Tibial artery (tissue), 4 donors: ENCODE results near the gene FSTL4.

Source experiments
- DNase-seq, 2 donors: peaks; one replicate each; pipeline ENCODE4 v3.0.0-alpha.2; 2019
- H3K27ac ChIP-seq, 2 donors: fragments of 200-600 bp; sonication (generic) in 1 of 2; 1 replicate in 1 of 2; 2 replicates in 1 of 2; pipeline ENCODE4 v1.5.1; 2018 to 2019; ENCODE audit warnings: mild to moderate bottlenecking in 1 of 2
- H3K27me3 ChIP-seq, 2 donors: fragments of 200-600 bp; sonication (generic) in 1 of 2; one replicate each; pipeline versions ENCODE4 v1.5.1 to v1.6.0; 2016 to 2019
- H3K36me3 ChIP-seq, 3 donors: fragments of 200-600 bp; sonication (generic) in 2 of 3; one replicate each; pipeline ENCODE4 v1.5.1; 2016 to 2019; ENCODE audit warnings: mild to moderate bottlenecking in 2 of 3
- H3K4me1 ChIP-seq, 4 donors: fragments of 200-600 bp; sonication (generic) in 2 of 4; 1 replicate in 3 of 4; 2 replicates in 1 of 4; pipeline ENCODE4 v1.5.1; 2016 to 2019
- H3K4me3 ChIP-seq, 2 donors: fragments of 200-600 bp; sonication (generic) in 1 of 2; 1 replicate in 1 of 2; 2 replicates in 1 of 2; pipeline ENCODE4 v1.5.1; 2018 to 2019; ENCODE audit warnings: mild to moderate bottlenecking in 2 of 2
- H3K9me3 ChIP-seq, 3 donors: fragments of 200-600 bp; sonication (generic) in 1 of 3; one replicate each; pipeline ENCODE4 v1.5.1; 2016 to 2019
- CTCF ChIP-seq, 2 experiments: fragments of 200-600 bp in 1 of 2; fragments of 450-650 bp in 1 of 2; IDR thresholded peaks; one replicate each; pipeline ENCODE4 v1.5.1; 2017 to 2019; ENCODE audit warnings: antibody characterized with exemption in 2 of 2, mild to moderate bottlenecking in 1 of 2, moderate library complexity in 1 of 2
- intact Hi-C: fragments of 100-400 bp; cut with DNase I; formaldehyde crosslinking; loops from one replicate; pipeline ENCODE4 v1.15.0; 2023; ENCODE audit warnings: low total_unique reads

The FSTL4 gene

GRCh38 chr5:133319244-133319643 is 293.1 kb downstream of the FSTL4 start:
- no peak for TF ChIP-seq CTCF (IDR thresholded peaks at IDR 0.05)
- no peaks in the 10 kb centered on the region for H3K36me3 ChIP-seq
- H3K9me3 ChIP-seq, result no peaks in the 10 kb centered on the region
- no peak overlapping the region for H3K4me3 ChIP-seq
- intact Hi-C loops, result no loop called here
- DNase-seq, result no peak
- H3K27ac ChIP-seq, result no peak overlapping the region
- H3K27me3 ChIP-seq, result peaks cover 0 to 28% of the 10 kb centered on the region in 2 donors
- H3K4me1 ChIP-seq, result no peaks in the 10 kb centered on the region

- no peaks in the 10 kb centered on the region for H3K4me1 ChIP-seq
- no peaks in the 10 kb centered on the region for H3K9me3 ChIP-seq
- no peak overlapping the region for H3K27ac ChIP-seq
- no peaks in the 10 kb centered on the region for H3K36me3 ChIP-seq
- DNase-seq, result no peak
- H3K27me3 ChIP-seq, result peaks cover 0 to 21% of the 10 kb centered on the region in 2 donors
- H3K4me3 ChIP-seq, result no peak overlapping the region
- no peak for TF ChIP-seq CTCF (IDR thresholded peaks at IDR 0.05)
- intact Hi-C loops, result no loop called here
These were observed 294.8 kb downstream of the FSTL4 start for GRCh38 chr5:133317558-133317957.

GRCh38 chr5:133316346-133317343 is 295.7 kb downstream of the FSTL4 start:
- DNase-seq, result no peak
- no peak overlapping the region for H3K27ac ChIP-seq
- no peak overlapping the region for H3K4me3 ChIP-seq
- H3K27me3 ChIP-seq, result peaks cover 0 to 21% of the 10 kb centered on the region in 2 donors
- no peaks in the 10 kb centered on the region for H3K4me1 ChIP-seq
- H3K36me3 ChIP-seq, result no peaks in the 10 kb centered on the region
- H3K9me3 ChIP-seq, result no peaks in the 10 kb centered on the region
- intact Hi-C loops, result no loop called here
- TF ChIP-seq CTCF (IDR thresholded peaks at IDR 0.05), result no peak

GRCh38 chr5:133314086-133314485 is 298.3 kb downstream of the FSTL4 start:
- intact Hi-C loops, result no loop called here
- DNase-seq, result no peak
- Histone ChIP-seq H3K9me3 (no peaks in the 10 kb centered on the region), H3K4me1 (no peaks in the 10 kb centered on the region), H3K4me3 (no peak overlapping the region), H3K27ac (no peak overlapping the region), H3K27me3 (peaks cover 0 to 20% of the 10 kb centered on the region in 2 donors), H3K36me3 (no peaks in the 10 kb centered on the region)
- TF ChIP-seq CTCF (IDR thresholded peaks at IDR 0.05), result no peak

GRCh38 chr5:133311176-133311575 is 301.2 kb downstream of the FSTL4 start:
- Histone ChIP-seq H3K27ac (no peak overlapping the region), H3K4me3 (no peak overlapping the region), H3K9me3 (no peaks in the 10 kb centered on the region), H3K27me3 (peaks cover 0 to 9% of the 10 kb centered on the region in 2 donors), H3K36me3 (no peaks in the 10 kb centered on the region), H3K4me1 (no peaks in the 10 kb centered on the region)
- no peak for DNase-seq
- intact Hi-C loops, result no loop called here
- no peak for TF ChIP-seq CTCF (IDR thresholded peaks at IDR 0.05)
